Hematopoietic multipotent progenitor cell treated with erythropoietin and hydrocortisone succinate and interleukin-3 and kit ligand, for 17 days (in vitro differentiated cells): Measurements from ENCODE around the gene NLGN1.

ENCODE experiments used
- DNase-seq: peaks from one replicate; pipeline ENCODE4 v3.0.0-alpha.2; 2015; ENCODE audit warnings: low spot score

NLGN1 gene

DNA sequence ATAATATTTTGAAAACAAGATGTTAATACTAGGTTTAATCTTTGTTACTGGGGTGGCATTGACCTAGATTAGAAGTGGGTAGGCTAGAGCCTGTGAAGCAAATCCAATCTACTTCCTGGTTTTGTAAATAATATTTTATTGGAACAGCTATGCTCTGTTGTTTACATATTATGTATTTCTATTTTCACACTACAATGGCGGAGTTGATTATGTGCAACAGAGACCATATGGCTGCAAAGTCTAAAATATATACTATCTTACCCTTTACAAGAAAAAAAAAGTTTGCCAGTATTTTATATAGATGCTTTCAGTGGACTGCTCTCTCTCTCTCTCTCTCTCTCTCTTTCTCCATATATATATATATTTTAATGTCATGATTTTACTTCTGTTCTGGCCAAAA is 244.2 kb downstream of the NLGN1 start:
- no peak for DNase-seq

DNA sequence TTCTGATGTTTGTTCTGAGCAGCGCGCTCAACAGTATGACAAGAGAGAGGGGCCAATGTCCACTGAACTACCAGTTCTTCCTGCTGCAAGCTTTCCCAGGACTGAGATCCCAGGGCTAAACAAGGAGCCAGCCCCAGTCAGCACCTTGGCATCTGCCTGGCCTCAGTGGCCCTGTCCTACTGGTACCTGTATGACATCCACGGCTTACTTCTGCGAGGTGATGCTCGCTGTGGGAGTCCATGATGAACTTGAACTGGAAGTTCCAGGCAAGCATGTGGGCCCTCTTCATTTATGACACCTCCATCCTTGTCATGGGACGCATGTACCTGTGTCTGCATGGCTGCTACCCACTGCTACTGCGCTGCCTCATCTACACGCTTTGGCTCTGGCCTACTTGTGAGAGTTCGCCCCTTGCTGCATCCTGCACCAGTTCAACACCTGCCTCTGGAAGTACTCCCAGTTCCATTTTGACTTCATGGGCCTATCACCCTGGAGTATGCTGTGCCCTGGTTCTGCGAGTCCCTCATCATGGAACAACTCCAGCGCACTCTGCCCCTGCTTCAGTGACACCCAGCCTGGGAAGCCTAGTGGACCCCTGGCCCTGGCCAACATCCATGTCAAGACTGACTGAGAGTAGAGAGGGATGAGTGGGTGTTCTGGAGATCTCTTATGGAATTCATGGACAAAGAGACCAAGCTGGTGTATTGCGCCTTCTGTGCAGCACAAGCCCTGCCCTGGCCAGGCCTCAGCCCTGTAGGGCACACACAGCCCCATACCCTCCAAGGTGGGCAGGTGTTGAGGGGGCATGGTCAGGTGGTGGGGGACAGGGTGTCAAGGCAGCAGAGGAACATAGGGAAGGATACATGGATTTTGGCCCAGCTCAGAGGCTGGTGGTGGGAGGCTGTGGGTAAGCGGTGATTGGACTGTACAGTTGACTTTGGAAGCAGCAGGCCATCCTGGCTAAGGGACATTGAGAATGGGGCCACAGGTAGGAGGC is 246.8 kb downstream of the NLGN1 start:
- no peak for DNase-seq

DNA sequence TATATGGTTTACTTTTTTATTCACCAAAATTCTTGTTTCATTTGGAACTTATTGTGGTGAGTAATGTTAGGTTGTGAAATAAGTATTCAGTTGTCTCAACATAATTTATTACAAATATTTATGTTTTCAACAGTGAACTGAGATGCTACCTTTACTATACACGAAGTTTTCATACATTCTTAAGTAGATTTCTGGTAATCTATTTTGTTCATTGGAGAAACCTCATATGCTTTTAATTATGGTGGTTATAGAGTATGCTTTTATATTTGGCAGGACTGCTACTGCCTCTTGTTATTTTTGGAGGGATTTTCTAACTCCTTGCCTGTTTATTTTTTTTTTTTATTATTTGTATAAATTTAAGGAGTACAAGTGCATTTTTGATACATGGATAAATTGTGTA is 253.1 kb downstream of the NLGN1 start:
- DNase-seq, result no peak

DNA sequence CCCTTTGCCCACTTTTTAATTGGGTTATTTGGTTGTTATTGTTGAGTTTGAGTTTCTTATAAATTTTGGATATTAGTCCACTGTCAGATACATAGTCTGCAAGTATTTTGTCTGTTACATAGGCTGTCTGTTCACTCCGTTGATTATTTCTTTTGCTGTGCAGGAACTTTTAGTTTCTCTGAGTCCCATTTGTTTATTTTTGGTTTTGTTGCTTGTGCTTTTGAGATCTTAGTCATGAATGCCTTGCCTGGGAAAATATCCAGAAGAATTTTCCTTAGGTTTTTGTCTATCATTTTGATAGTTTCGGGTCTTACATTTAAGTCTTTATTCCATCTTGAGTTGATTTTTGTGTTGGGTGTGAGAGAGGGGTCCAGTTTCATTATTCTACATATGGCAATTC is 254.5 kb downstream of the NLGN1 start:
- no peak for DNase-seq

DNA sequence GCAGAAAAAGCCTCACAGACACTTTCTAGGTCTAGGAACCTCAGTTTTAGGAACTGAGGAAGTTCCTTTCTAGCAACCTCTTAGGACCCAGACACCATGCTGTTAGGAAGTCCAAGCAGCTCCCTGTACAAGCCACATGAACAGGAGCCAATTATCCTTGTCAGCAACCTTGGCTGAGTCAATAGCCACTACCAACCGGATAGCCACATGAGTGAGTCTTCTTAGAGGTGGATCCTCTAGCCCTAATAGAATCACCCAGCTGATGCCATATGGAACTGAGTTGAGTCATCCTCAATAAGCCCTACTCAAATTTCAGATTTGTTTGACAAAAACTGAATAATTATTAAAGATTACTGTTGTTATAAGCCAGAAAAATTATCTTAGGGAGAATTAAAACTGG is 256.2 kb downstream of the NLGN1 start:
- no peak for DNase-seq

DNA sequence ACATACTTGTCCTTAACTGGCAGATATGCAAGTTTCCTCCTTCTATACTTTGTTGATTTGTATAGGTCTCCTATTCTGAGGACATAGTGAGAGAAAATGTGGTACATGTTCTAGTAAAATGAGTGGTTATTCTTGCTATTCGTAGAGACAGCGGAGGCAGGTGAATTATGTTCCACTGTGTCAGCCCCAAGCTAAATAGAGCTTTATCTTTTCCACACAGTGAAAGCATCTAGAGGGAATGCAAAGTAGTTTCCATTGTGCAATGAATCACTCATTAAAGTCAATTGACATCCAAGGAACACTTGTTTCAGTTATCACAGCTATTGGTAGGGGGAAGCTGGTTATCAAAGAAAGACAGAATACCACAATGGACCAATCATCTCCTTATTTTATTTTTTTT is 262.4 kb downstream of the NLGN1 start:
- no peak for DNase-seq

DNA sequence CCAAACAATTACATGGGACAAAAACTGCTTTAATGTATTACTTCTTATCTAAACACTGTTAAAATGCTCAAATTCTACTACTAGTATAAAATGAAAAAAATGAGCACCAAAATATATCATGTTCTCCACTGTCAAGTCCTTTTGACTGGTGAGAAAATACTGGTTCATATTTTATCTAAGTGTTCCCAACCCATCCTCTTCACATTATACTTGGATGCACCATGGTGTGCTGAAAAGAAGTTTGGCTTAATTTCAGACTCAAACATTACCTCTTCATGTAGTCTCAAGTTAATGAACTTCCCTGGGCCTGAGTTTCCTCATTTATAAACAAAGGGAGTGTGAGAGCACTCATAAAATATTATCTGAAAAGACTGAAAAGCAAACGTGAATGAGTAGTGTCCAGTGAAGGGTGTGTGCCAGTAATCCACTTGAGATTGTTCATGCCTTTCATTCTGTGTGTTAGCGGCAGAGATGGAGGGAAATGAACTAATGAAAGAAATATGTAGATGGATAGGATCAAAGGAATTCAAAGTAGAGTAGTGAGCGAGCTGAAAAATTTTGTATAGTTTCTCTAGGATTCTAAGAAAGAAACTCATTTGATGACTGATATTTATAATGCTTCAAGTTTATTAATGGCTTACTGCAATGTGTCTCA is 263.2 kb downstream of the NLGN1 start:
- no peak for DNase-seq

DNA sequence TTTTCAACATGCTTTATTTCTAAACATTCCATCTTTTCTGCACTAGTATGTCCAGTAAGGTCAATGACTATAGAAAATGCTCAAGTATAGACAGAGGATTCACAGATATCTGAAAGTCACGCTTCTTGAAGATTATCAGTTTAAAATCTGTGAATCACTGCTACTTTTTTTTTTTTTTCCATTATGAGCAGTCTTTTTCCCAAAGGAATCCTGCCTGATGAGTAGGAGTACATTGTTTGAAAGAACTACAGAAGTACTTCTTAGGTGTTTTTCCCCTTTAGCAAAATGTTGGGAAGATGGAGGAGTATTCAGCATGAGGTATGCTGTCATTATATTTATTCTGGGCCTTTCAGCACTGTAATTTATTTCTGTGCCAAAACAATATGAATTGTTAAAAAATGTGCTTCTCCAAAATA is 266.2 kb downstream of the NLGN1 start:
- no peak for DNase-seq

DNA sequence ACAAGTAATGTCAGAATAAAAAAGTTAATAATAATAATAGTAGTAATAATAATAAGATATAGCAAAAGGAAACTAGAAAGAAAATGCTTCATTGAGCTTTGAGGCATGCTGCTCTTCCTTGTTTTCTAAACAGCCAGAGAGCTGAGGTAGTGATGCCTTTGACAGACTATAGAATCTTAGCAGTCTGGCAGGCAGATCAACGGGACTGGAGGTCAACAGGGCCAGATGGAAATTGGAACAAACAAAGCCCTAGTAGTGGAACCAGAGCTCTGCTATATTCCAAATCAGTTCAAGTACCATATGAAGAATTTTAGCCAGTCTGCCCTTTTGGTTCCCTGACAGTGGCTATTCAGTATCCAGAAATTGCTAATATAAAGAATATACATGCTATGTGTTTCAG is 278.6 kb downstream of the NLGN1 start:
- no peak for DNase-seq

DNA sequence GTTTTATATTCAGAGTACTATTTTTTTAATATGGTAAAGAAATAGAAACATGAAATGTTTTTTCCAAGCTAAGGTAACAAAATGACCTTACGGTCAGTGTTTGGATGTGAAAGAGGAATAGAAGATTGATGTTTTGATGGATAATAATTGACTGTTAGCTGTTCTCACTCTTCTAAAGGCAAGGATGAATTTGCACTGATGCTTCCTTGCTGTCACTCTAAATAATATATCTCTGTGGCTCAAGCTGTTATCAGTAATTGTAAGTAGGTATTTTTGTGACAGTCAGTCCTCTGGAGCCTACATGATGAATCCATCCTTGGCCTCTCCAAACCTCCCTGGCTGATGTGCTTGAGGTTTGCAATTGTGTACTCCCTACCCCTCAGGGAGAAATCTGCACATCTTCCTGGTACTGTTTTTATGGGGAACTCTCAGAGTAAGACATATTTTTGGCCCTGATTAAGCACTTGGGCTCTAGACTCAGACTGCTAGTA is 283.7 kb downstream of the NLGN1 start:
- DNase-seq, result no peak

DNA sequence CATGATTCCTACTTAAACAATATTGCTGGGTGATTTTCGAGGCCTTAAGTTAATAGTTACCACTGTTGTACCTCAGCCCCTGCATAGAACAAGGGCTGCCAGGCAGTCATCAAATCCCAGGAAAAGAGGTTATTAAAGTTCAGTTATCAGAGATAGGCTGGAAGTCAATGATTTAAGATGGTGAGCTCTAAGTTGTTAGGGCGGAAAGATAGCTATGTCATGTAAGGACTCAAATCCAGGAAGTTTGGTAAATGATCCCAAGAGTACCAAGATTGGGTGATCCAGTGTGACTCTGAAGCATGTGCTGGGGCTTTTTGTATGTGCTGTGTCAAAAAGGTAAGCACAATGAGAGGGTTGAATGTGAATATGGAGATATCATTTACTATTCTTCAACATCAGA is 287.9 kb downstream of the NLGN1 start:
- DNase-seq, result no peak

DNA sequence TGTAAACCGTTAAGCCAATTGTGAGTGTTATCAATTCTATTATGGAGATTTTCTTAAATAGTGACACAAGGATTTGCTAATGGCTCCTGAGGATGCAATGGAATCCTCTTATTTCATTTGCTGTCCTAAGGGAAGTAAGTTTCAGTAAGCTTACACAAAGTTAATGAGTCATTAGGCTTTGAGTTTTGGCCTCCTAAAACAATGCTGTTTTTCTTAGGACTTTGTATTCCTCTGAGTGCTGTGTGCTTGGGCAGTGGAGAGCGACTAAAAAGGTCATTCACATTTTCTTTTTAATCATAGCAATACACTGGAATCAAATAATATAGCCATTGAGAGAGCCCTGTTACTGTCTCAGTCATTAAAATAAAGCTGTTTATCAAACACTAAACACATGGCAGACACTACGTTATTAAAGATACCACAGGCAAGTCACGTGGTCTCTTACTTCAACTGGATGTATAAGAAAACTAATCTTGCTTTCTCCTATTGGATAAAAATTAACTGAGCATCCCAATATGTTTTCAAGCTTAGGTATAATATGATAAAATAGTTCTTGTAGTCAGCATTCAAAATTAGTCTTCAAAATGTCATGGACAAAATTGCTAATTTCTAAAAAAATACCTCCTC is 290.8 kb downstream of the NLGN1 start:
- no peak for DNase-seq

DNA sequence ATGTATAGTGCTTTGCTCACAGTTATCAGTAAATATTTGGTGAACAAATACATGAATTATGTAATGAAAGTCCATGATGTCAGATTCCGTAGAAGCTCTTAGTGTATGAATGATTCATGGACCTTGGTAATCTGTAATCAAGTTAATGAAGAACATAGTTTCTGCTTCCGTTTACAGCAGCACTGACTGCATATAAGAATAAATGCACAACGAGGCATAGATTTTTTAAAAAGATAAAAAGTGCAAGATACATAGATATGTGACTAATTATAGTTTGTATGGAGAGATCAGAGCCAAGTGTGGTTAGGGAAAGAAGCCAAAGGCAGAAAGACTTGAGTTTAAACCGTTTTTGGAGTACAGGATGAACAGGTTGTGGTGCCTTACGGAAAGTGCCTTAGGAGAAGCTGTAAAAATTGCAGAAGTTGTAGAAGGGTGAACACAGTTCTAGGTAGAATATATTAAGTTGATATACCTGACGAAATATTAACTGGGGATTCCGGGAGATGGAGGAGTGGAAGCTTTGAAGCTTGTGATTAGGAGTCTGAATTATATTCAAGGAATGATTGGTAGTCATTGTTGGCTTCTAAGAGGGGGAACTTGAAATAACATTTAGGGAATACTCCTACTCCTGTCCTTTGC is 293.1 kb downstream of the NLGN1 start:
- no peak for DNase-seq

DNA sequence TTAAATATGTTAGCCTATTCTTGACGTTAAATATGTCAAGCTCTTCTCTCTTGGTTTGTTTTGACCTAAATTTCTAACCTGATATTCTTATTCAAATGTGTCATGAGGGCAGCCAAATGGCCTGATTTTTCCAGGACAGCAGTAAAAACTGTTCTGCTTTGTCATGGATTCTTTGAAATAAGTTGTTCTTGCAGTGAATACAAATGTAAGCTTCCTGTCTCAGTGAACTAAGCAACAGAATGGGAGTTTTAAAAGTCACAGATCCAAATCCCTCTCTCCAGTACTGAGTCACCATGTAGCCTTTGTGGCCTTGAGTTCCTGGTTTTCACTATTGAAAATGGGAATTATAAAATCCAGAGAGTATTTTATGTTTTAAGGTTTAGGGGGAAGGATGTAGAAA is 301.8 kb downstream of the NLGN1 start:
- DNase-seq, result no peak

DNA sequence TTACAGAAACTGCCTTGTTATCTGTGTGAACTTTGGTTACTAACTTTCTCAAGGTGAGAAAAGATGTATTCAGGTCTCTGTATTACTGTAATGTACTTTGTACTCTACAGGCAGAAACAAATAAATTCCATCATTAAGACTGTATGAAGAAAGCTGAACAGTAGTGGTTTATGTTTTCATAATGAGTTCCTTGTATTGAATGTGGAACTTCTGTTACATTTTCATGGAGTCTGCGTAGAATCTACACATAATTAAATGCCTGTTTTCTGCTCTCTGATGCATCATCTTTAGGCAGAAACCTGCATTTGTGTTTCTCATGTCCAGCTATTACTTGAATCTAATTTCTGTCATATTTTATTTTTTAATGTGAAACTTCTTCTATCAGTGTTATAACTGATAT is 302.8 kb downstream of the NLGN1 start:
- DNase-seq, result no peak

DNA sequence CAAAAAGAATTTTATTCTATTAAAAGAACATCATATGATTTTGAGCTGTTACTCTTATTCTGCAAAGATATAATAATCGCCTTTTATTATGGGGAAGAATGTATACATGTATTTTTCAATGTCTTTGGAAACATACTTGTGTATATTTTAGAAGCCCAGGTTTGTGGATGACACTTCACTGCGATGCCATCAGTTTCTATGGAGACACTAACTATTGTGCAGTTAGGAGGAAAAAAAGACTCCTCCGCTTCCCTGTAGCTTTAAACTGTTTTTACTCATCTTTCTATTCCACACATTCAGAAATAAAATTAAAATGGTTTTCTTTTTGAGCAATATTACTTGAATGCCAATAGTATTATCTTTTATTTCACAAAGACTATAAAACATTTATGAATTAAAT is 305.0 kb downstream of the NLGN1 start:
- no peak for DNase-seq

DNA sequence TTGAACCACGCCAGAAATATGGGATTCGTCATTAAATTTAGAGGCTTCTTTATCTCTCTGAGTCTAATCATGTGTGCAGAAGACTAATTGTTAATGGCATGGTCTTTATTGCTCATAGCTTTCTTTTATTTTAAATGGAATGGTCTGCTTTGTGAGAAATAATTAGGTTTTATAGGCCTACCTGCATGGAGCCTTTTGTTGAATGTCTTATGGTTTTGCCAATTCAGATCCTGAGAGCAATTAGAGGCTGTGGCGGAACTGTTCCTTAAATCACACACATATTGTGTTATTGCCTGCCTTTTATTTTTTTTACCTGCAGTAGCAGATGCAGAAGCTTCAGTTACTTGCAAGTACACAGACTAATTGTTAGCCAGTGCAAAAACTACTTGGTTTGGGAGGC is 306.2 kb downstream of the NLGN1 start:
- no peak for DNase-seq

DNA sequence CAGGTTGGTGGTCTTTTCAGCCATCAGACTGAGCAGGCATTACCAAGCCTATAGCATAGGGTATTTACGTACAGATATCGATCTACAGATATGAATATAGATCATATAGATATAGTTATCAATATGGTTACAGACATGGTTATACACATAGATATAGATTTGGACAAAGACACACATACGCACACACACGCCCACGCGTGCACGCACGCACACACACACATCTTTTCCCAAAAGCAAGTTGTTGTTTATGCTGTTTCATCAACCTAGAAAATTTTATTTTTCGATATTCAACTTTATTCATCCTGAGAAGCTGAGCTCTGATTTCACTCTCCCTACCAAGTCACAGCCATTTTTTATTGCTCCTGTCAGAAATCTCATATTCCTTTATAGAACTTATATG is 309.1 kb downstream of the NLGN1 start:
- DNase-seq, result no peak

DNA sequence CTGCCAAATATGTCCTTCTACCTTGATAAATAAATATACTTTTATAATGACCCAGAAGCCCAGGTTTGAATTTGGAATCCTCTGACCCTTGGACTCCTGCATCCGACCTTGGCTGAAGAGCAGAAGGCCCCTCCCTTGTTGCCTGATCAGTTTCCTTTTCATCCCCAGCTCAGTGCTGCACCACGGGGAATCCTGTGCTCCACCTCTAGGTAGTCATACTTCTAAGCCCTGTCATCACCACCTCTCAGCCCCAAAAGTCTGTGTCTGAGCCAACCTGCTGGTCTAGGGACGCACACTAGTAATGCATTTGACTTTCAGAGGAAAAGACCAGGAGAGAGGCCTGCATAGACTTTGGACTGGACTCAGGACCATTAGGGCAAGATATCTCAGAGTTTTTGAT is 310.6 kb downstream of the NLGN1 start:
- no peak for DNase-seq

DNA sequence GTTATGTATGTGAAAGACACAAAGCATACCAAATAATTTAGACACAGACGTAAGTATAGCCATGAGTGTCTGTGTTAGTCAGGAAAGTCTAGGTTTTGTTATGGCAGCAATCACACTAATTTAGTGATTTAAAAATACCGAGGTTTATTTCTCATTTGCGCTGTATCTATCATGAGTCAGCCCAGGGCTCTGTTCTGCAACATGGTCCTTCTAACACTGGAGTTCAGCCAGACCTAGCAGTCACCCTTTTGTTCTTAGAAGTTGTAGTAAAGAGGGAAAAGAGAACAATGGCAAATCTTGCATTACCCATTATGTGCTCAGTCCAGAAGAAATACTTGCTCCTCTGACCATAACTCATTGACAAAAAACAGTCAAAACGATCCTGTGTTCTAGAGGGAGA is 311.5 kb downstream of the NLGN1 start:
- no peak for DNase-seq

DNA sequence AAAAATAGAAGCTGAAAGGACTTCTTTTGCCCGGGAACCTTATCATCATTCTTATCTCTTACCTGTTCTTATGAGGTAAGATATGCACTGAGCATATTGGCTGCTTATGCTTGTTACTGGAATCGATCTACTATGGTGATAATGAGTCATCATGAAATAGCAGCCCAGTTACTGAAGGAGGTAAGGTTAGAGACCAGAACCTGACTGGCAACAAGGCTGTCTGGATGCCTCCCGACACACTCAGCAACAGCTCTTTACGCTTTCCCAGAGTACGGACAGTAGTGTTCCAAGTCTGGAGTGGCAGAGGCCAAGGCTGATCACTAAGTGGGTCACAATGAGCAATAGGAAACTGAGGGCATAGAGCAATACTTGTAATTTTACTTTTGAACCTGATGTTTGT is 314.1 kb downstream of the NLGN1 start:
- DNase-seq, result no peak

DNA sequence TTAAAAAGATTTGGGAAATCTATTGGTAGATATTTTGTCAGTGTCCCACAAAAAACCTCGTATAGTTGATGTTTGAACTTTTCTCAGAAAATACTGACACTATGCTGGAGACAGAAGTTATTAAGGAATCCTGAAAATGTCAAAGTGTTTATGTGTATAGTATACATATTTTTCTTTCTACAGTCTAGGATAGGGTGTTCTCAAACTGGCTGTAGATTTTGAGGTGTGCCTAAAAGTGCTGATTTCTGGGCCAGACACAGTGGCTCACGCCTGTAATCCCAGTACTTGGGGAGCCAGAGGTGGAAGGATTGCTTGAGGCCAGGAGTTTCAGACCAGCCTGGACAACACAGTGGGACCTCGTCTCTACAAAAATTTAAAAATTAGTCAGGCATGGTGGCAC is 322.0 kb downstream of the NLGN1 start:
- DNase-seq, result no peak
